A549 treated with CORT108297 at 1 μM for 4 hours (cell line): Measurements from ENCODE around the gene DUSP14. TPM values are rescaled to one million over a fixed set of nuclear protein-coding genes. Genes with fewer than 3 reads are reported as not detected.

Experiments
- total RNA-seq: library from RNA; stranded (reverse); fragments of 200-300 nt; extraction: Qiagen RNA extraction; gene quantifications from 5 replicates; pipeline ENCODE4 v1.2.3, GENCODE V29; 2022

The DUSP14 gene
- 42.9 to 56.9 TPM (median 50.1 TPM) in 5 replicates for total RNA-seq

DNA sequence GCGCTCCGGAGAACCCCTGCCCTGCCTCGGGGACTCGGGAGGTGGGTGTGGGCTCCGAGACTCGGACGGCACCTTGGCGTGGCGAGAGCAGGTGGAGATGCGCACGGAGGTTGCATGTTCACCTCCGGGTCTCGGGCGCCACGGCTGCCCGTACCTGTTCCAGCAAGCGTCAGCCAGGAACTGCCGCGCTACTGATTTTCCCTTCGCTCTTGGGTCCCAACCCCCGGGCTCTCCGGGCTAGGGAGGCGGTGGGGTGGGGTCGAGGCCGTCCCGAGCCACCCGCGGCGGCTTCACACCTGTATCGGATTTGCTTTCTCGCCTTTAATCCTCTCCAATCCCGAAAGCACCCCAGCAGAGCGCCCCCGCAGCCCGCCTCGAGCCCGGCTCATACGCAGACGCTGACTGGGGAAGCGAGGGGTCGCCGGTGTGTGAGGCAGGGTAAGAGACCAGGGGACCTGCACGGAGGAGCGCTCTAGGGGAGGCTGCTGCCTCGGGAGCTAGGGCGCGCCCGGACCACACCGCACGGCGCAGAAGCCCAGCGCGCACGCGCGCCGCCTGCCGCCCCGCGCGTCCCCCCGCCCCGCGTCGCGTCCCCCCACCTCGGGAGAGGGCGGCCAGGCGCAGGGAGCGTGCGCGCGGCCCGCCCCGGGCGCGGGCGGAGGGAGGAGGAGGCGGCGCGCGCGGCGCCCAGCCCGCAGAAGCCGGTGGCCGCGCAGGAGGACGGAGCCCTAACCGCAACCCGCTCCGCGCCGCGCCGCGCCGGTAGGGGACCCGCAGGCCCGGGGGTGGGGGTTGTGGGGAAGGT, at the start of gene DUSP14:
Gene DUSP14 (plus strand): TSS at position 695 of the 805 bp plus-strand sequence. CDS start 22,382 bp downstream, outside the sequence.

Other genes with a start within 250 kb of the DUSP14 start
- not detected in 5 replicates for gene C17orf78, start 113.9 kb upstream of the DUSP14 start, total RNA-seq
- gene ACACA, start 83.1 kb upstream of the DUSP14 start, total RNA-seq = 48.7 to 57.4 TPM (median 52.7 TPM) in 5 replicates
- 11.3 to 12.1 TPM (median 12.0 TPM) in 5 replicates for gene TADA2A, start 83.0 kb upstream of the DUSP14 start, total RNA-seq
- gene SYNRG, start 119.5 kb downstream of the DUSP14 start, total RNA-seq = 12.6 to 14.2 TPM (median 13.3 TPM) in 5 replicates
- gene DDX52, start 153.6 kb downstream of the DUSP14 start, total RNA-seq = 28.2 to 34.7 TPM (median 29.1 TPM) in 5 replicates